Subcutaneous adipose tissue (tissue), 4 donors: Measurements from ENCODE around the gene NEDD4. TPM values are rescaled to one million over a fixed set of nuclear protein-coding genes. Genes with fewer than 3 reads are reported as not detected.

Experiments
- CTCF ChIP-seq: fragments of 450-650 bp; IDR thresholded peaks from one replicate; pipeline ENCODE4 v1.5.1; 2016; ENCODE audit warnings: low read depth, mild to moderate bottlenecking, control low read depth, antibody characterized with exemption, moderate library complexity
- small RNA-seq: library from RNA; depleted of rRNA; stranded (forward); fragments of <200 nt; gene quantifications from one replicate; pipeline ENCODE3, GENCODE V24; 2016
- total RNA-seq, 4 donors: library from RNA; depleted of rRNA; stranded (reverse); fragments of >200 nt; gene quantifications; one replicate each; pipeline ENCODE4 v1.1.0, GENCODE V29; 2016

Gene NEDD4
- total RNA-seq, 4 donors from 2014 or later = 10.0 to 18.1 (median 15.3) TPM

GRCh38 chr15:55789066-55789660 lies 204.2 kb downstream of the NEDD4 start:
- TF ChIP-seq CTCF = no peak

GRCh38 chr15:55786341-55786740 lies 207.1 kb downstream of the NEDD4 start:
- TF ChIP-seq CTCF = no peak

GRCh38 chr15:55784286-55784685 lies 209.1 kb downstream of the NEDD4 start:
- no peak for TF ChIP-seq CTCF

- TF ChIP-seq CTCF = no peak
These were observed 210.5 kb downstream of the NEDD4 start for GRCh38 chr15:55782901-55783300.

- TF ChIP-seq CTCF = no peak
These were observed 213.1 kb downstream of the NEDD4 start for GRCh38 chr15:55780292-55780691.

GRCh38 chr15:55778932-55779331 lies 214.5 kb downstream of the NEDD4 start:
- no peak for TF ChIP-seq CTCF

Small RNAs within 50 kb of the gene (small RNA-seq; reads per million reads assigned to genes)
- gene RN7SL568P = not detected
